Tibial nerve (tissue), 4 donors: ENCODE results near the gene CCDC18. TPM values are rescaled to one million over a fixed set of nuclear protein-coding genes. Genes with fewer than 3 reads are reported as not detected.
"Not testable (repeated sequence)": the region's sequence is repeated elsewhere in the genome, so short reads cannot be mapped to it uniquely, and the experiment has no call there.

Source experiments
- DNase-seq, 2 donors: peaks; one replicate each; pipeline ENCODE4 v3.0.0-alpha.2; 2019; ENCODE audit warnings: low spot score in 2 of 2
- H3K27ac ChIP-seq, 4 donors: fragments of 200-600 bp; sonication (generic) in 3 of 4; one replicate each; pipeline ENCODE4 v1.5.1; 2017 to 2019; ENCODE audit warnings: mild to moderate bottlenecking in 1 of 4
- H3K27me3 ChIP-seq, 2 donors: fragments of 200-600 bp; sonication (generic) in 1 of 2; one replicate each; pipeline versions ENCODE4 v1.5.1 to v1.6.0; 2017 to 2019
- H3K36me3 ChIP-seq, 3 donors: fragments of 200-600 bp; sonication (generic); one replicate each; pipeline ENCODE4 v1.5.1; 2018 to 2019
- H3K4me1 ChIP-seq, 4 donors: fragments of 200-600 bp; sonication (generic) in 3 of 4; one replicate each; pipeline ENCODE4 v1.5.1; 2017 to 2019
- H3K4me3 ChIP-seq, 4 donors: fragments of 200-600 bp; sonication (generic) in 3 of 4; one replicate each; pipeline ENCODE4 v1.5.1; 2017 to 2019; ENCODE audit warnings: mild to moderate bottlenecking in 1 of 4, moderate library complexity in 1 of 4
- H3K9me3 ChIP-seq, 4 donors: fragments of 200-600 bp; sonication (generic) in 3 of 4; one replicate each; pipeline ENCODE4 v1.5.1; 2017 to 2019
- EP300 ChIP-seq, 2 donors: sonication (generic); formaldehyde crosslinking; IDR thresholded peaks; one replicate each; pipeline ENCODE4 v1.6.1; 2017; ENCODE audit warnings: antibody characterized with exemption in 2 of 2, mild to moderate bottlenecking in 1 of 2
- POLR2A ChIP-seq, 2 donors: fragments of 450-650 bp; IDR thresholded peaks; one replicate each; pipeline ENCODE4 v1.6.1; 2017; ENCODE audit warnings: antibody characterized with exemption in 2 of 2, mild to moderate bottlenecking in 2 of 2, moderate library complexity in 2 of 2
- WGBS, 2 donors: methylation state at CpG; one replicate each; pipeline ENCODE4 v1.1.5; 2018; 5-methylcytosine and 5-hydroxymethylcytosine counted together
- total RNA-seq, 4 donors: library from RNA; depleted of rRNA; stranded (reverse); fragments of >200 nt; gene quantifications; one replicate each; pipeline ENCODE4 v1.1.0, GENCODE V29; 2016
- TF ChIP-seq, protein P1 (sequence below), 5 experiments: fragments of 200-600 bp in 3 of 5; fragments of 450-650 bp in 2 of 5; sonication (generic) in 3 of 5; IDR thresholded peaks; one replicate each; pipeline ENCODE4 v1.5.1; 2016 to 2019; ENCODE audit warnings: antibody characterized with exemption in 5 of 5, mild to moderate bottlenecking in 3 of 5, moderate library complexity in 2 of 5

Gene CCDC18
- total RNA-seq, 4 donors from 2014 or later: 2.2 to 16.0 (median 8.7) TPM

DNA sequence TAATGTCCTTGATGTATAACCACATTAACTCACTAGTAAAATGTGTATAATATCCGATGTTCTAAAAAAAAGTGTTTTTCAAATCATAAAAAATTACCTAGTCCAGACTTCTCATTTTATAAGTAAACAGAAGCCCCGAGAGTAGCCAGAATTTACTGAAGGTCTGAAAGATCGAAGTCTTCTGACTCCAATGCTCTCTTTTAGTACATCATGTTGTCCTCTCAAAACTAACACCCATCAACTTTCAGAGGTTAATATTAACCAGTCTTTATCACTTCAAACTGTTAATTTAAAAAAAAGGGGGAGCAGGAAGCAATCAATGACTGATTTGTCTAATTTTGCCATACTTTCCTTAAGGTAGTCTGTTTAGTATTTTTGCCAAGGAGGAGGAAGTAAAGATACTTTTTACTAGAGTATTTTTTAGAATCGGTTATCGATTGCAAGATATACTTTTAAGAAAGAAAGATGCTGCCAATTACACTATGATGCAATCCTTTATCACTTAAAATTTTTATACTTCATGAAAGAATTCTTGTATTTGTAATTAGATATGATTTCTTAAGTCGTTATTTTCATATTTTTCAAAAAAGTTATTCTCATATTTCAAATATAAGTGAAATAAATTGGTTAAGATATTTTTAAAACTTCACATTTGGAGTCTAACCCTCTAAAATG is 25.5 kb downstream of the CCDC18 start:
- no peak overlapping the region for H3K4me3 ChIP-seq
- DNase-seq: no peak
- H3K36me3 ChIP-seq: peaks cover 0 to 9% (median 0%) of the 10 kb centered on the region in 3 donors
- H3K27ac ChIP-seq: no peak overlapping the region
- 88% methylated on average over 6 of the region's 6 CpGs for WGBS, 2 donors
- TF ChIP-seq EP300 (IDR thresholded peaks at IDR 0.05) (no peak), POLR2A (IDR thresholded peaks at IDR 0.05) (no peak)
- TF ChIP-seq, protein P1, sequence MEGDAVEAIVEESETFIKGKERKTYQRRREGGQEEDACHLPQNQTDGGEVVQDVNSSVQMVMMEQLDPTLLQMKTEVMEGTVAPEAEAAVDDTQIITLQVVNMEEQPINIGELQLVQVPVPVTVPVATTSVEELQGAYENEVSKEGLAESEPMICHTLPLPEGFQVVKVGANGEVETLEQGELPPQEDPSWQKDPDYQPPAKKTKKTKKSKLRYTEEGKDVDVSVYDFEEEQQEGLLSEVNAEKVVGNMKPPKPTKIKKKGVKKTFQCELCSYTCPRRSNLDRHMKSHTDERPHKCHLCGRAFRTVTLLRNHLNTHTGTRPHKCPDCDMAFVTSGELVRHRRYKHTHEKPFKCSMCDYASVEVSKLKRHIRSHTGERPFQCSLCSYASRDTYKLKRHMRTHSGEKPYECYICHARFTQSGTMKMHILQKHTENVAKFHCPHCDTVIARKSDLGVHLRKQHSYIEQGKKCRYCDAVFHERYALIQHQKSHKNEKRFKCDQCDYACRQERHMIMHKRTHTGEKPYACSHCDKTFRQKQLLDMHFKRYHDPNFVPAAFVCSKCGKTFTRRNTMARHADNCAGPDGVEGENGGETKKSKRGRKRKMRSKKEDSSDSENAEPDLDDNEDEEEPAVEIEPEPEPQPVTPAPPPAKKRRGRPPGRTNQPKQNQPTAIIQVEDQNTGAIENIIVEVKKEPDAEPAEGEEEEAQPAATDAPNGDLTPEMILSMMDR (IDR thresholded peaks at IDR 0.05): no peak
- no peaks in the 10 kb centered on the region for H3K27me3 ChIP-seq
- H3K9me3 ChIP-seq: no peaks in the 10 kb centered on the region
- H3K4me1 ChIP-seq: no peaks in the 10 kb centered on the region

DNA sequence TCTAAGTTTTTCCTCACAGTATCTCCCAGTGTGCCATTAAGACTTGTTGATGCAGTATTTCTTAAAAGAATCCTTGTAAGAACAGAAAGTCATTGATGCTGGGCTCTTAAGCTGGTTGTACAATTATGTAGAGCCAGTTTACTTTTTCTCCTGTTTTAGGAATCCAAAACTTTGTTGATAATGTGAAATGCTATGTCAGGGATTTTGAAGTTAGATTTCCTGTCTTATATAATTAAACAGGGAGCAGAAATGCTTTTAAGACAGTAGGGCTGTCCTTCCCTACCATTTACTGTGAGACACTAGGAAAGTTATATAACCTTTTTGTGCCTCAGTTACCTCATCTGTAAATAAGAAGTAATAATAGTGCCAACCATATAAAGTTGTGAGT is 26.0 kb downstream of the CCDC18 start:
- no peak for DNase-seq
- H3K36me3 ChIP-seq: peaks cover 0 to 9% (median 0%) of the 10 kb centered on the region in 3 donors
- no peak overlapping the region for H3K27ac ChIP-seq
- H3K4me1 ChIP-seq: no peaks in the 10 kb centered on the region
- TF ChIP-seq EP300 (IDR thresholded peaks at IDR 0.05) (no peak), POLR2A (IDR thresholded peaks at IDR 0.05) (no peak)
- TF ChIP-seq, protein P1 (IDR thresholded peaks at IDR 0.05): no peak
- no peak overlapping the region for H3K4me3 ChIP-seq
- H3K9me3 ChIP-seq: no peaks in the 10 kb centered on the region
- no peaks in the 10 kb centered on the region for H3K27me3 ChIP-seq

DNA sequence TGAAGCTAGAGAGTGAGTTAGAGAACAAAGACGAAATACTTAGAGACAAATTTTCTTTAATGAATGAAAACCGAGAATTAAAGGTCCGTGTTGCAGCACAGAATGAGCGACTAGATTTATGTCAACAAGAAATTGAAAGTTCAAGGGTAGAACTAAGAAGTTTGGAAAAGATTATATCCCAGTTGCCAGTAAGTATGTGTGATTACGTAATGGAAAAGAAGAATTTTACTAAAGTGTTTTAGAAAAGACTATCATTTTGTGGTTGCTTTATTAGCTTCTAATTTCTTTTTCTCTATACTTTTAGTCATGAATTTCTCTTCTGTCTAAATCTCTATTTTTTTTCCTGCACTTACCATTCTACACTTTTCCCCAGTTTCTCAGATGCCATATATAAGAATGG is 26.7 kb downstream of the CCDC18 start:
- H3K27me3 ChIP-seq: no peaks in the 10 kb centered on the region
- no peak for TF ChIP-seq POLR2A (IDR thresholded peaks at IDR 0.05)
- no peak for TF ChIP-seq EP300 (IDR thresholded peaks at IDR 0.05)
- TF ChIP-seq, protein P1 (IDR thresholded peaks at IDR 0.05): no peak
- H3K36me3 ChIP-seq: peaks cover 0 to 9% (median 0%) of the 10 kb centered on the region in 3 donors
- no peak for DNase-seq
- WGBS, 2 donors: 75 to 78% methylated on average over 5 of the region's 5 CpGs
- H3K4me3 ChIP-seq: no peak overlapping the region
- H3K9me3 ChIP-seq: no peaks in the 10 kb centered on the region
- H3K4me1 ChIP-seq: no peaks in the 10 kb centered on the region
- no peak overlapping the region for H3K27ac ChIP-seq

DNA sequence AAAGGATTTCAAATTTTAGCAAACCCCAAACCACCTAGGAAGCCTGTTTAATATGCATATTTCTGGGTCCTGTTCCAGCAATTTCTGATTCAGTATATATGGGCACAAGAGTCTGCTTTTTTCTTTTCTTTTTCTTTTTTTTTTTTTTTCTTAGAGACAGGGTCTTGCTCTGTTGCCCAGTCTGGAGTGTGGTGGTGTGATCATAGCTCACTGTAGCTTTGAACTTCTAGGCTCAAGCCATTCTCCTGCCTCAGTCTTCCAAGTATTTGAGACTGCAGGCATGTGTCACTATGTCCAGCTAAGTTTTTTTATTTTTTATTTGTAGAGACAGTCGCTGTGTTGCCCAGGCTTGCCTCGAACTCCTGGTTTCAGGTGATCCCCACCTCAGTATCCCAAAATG is 34.8 kb downstream of the CCDC18 start:
- H3K27ac ChIP-seq: no peak overlapping the region
- H3K9me3 ChIP-seq: no peaks in the 10 kb centered on the region
- no peak overlapping the region for H3K4me3 ChIP-seq
- no peak for DNase-seq
- no peaks in the 10 kb centered on the region for H3K4me1 ChIP-seq
- H3K36me3 ChIP-seq: peaks cover 0 to 8% (median 0%) of the 10 kb centered on the region in 3 donors
- no peaks in the 10 kb centered on the region for H3K27me3 ChIP-seq
- TF ChIP-seq, protein P1 (IDR thresholded peaks at IDR 0.05): no peak
- TF ChIP-seq EP300 (IDR thresholded peaks at IDR 0.05) (no peak), POLR2A (IDR thresholded peaks at IDR 0.05) (no peak)
- WGBS, 2 donors: 100% methylated on average over 2 of the region's 2 CpGs

DNA sequence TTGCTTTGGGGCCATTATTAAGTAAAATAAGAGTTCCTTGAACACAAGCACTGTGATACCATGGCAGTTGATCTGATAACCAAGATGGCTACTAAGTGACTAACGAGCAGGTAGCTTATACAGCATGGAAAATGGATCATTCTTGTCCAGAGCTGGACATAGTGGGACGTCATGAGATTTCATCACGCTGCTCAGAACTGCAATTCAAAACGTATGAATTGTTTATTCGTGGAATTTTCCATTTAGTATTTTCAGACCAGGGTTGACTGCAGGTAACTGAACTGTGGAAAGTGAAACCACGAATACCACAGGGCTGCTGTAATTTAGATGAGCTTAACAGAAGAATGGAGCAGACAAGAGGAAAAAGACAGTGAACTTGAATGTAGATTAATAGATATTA is 38.9 kb downstream of the CCDC18 start:
- no peaks in the 10 kb centered on the region for H3K4me1 ChIP-seq
- WGBS, 2 donors: 86 to 91% methylated on average over 6 of the region's 6 CpGs
- no peak overlapping the region for H3K4me3 ChIP-seq
- H3K36me3 ChIP-seq: peaks cover 0 to 18% (median 0%) of the 10 kb centered on the region in 3 donors
- no peak for DNase-seq
- peaks cover 0 to 4% (median 0%) of the 10 kb centered on the region in 4 donors for H3K9me3 ChIP-seq
- H3K27me3 ChIP-seq: no peaks in the 10 kb centered on the region
- TF ChIP-seq EP300 (IDR thresholded peaks at IDR 0.05) (no peak), POLR2A (IDR thresholded peaks at IDR 0.05) (no peak)
- TF ChIP-seq, protein P1 (IDR thresholded peaks at IDR 0.05): no peak
- no peak overlapping the region for H3K27ac ChIP-seq

DNA sequence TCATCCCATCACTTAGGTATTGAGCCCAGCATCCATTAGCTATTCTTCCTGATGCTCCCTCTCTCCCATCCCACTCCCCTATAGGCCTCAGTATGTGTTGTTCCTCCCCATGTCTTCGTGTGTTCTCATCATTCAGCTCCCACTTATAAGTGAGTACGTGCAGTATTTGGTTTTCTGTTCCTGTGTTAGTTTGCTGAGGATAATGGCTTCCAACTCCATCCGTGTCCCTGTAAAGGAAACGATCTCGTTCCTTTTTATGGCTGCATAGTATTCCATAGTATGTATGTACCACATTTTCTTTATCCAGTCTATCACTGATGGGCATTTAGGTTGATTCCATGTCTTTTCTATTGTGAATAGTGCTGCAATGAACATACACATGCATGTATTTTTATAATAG is 40.2 kb downstream of the CCDC18 start:
- not testable (repeated sequence) for H3K9me3 ChIP-seq, H3K4me1 ChIP-seq, H3K4me3 ChIP-seq, H3K27me3 ChIP-seq, H3K27ac ChIP-seq, DNase-seq
- 95 to 97% methylated on average over 5 of the region's 5 CpGs for WGBS, 2 donors
- H3K36me3 ChIP-seq: peaks cover 0 to 18% (median 0%) of the 10 kb centered on the region in 3 donors
